ENCODE data around the gene HOXC9.
A peak's percentile ranks its signal among the peaks of the same experiment; 100 is the strongest.

- TF ChIP-seq CTCF (IDR thresholded peaks at IDR 0.05; ENCODE audit: borderline replicate concordance, extremely low read depth, low read length, poor library complexity, severe bottlenecking) (peak; percentile 73), EZH2 (IDR thresholded peaks at IDR 0.05; ENCODE audit: borderline replicate concordance, low read depth, low read length, severe bottlenecking) (peak; percentile 55)
These were observed 10.5 kb upstream of the HOXC9 start for GRCh38 chr12:53989227-53990113.
